ENCODE results near the gene SIL1. TPM values are rescaled to one million over a fixed set of nuclear protein-coding genes. Genes with fewer than 3 reads are reported as not detected.

Gene SIL1
- total RNA-seq, 1 donor from 2014 or later = 29.9 TPM

DNA sequence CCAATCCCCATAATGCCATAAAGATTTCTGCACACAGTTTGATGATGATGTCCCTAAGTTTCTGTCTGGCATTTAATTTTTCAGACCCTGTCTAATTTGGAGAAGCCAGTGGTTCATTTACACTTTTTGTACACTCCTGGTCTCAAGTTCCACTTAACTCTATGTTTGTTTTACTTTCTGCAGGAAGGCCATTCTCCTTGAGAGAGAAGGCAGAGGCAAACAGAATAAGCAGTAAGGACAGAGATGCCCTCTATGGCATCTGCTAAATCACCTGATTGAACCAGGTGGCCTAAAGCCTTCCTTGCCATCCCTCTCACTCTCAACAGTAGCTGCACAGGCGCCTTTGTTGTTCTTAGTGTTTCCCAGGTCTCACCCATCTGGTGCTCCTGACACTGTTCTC, 236.9 kb downstream of the SIL1 start:
- Histone ChIP-seq H3K27me3 (ENCODE audit: control insufficient read depth, insufficient read depth, low read length) (no peaks in the 10 kb centered on the region), H3K36me3 (ENCODE audit: control insufficient read depth, insufficient read depth, low read length) (no peaks in the 10 kb centered on the region), H3K4me3 (ENCODE audit: low read depth, low read length) (no peak overlapping the region)
- no peak for DNase-seq (ENCODE audit: low read depth)
- TF ChIP-seq, protein P1, sequence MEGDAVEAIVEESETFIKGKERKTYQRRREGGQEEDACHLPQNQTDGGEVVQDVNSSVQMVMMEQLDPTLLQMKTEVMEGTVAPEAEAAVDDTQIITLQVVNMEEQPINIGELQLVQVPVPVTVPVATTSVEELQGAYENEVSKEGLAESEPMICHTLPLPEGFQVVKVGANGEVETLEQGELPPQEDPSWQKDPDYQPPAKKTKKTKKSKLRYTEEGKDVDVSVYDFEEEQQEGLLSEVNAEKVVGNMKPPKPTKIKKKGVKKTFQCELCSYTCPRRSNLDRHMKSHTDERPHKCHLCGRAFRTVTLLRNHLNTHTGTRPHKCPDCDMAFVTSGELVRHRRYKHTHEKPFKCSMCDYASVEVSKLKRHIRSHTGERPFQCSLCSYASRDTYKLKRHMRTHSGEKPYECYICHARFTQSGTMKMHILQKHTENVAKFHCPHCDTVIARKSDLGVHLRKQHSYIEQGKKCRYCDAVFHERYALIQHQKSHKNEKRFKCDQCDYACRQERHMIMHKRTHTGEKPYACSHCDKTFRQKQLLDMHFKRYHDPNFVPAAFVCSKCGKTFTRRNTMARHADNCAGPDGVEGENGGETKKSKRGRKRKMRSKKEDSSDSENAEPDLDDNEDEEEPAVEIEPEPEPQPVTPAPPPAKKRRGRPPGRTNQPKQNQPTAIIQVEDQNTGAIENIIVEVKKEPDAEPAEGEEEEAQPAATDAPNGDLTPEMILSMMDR (IDR thresholded peaks at IDR 0.05; ENCODE audit: insufficient read depth, low read length, poor library complexity, severe bottlenecking) = no peak

DNA sequence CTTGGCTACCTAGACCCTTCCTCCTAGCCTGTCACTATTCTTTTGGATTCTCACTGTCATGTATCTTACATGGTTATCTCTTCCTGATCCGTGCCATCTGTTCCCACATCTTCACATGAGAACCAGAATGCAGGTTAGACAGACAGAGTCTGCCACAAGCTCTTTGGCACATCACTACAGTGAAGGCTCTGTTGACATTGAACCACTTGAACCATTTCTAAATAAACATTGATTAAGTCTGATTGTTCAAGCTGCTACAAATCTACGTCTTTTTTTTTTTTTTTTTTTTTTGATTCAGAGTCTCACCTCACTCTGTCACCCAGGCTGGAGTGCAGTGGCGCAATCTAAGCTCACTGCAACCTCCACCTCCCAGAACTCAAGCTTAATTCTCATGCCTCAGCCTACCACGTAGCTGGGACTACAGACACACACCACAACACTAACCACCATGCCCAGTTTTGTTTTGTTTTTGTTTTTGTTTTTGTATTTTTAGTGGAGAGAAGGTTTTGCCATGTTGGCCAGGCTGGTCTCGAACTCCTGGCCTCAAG, 237.9 kb downstream of the SIL1 start:
- H3K4me3 ChIP-seq (ENCODE audit: low read depth, low read length) = no peak overlapping the region
- no peaks in the 10 kb centered on the region for H3K27me3 ChIP-seq (ENCODE audit: control insufficient read depth, insufficient read depth, low read length)
- TF ChIP-seq, protein P1 (IDR thresholded peaks at IDR 0.05; ENCODE audit: insufficient read depth, low read length, poor library complexity, severe bottlenecking) = no peak
- DNase-seq (ENCODE audit: low read depth) = no peak
- H3K36me3 ChIP-seq (ENCODE audit: control insufficient read depth, insufficient read depth, low read length) = no peaks in the 10 kb centered on the region

DNA sequence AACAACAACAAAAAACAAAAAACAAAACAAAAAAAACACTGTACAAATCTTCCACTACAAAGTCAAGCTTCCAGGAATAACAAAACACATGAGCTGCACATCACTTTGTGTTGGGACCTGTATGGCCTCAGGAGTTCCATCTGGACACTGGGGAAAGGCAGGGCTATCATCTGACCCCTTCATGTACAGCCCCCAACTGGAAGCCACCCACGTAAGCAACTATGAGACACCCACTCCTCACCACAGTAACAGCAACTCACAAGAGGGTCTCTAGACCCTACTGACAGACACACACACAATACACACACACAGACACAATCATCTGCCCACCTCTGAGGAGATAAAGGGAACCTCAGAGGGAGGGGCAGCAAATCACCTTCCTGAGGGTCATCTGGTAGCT, 241.4 kb downstream of the SIL1 start:
- Histone ChIP-seq H3K27me3 (ENCODE audit: control insufficient read depth, insufficient read depth, low read length) (no peaks in the 10 kb centered on the region), H3K36me3 (ENCODE audit: control insufficient read depth, insufficient read depth, low read length) (no peaks in the 10 kb centered on the region), H3K4me3 (ENCODE audit: low read depth, low read length) (no peak overlapping the region)
- no peak for DNase-seq (ENCODE audit: low read depth)
- TF ChIP-seq, protein P1 (IDR thresholded peaks at IDR 0.05; ENCODE audit: insufficient read depth, low read length, poor library complexity, severe bottlenecking) = no peak

DNA sequence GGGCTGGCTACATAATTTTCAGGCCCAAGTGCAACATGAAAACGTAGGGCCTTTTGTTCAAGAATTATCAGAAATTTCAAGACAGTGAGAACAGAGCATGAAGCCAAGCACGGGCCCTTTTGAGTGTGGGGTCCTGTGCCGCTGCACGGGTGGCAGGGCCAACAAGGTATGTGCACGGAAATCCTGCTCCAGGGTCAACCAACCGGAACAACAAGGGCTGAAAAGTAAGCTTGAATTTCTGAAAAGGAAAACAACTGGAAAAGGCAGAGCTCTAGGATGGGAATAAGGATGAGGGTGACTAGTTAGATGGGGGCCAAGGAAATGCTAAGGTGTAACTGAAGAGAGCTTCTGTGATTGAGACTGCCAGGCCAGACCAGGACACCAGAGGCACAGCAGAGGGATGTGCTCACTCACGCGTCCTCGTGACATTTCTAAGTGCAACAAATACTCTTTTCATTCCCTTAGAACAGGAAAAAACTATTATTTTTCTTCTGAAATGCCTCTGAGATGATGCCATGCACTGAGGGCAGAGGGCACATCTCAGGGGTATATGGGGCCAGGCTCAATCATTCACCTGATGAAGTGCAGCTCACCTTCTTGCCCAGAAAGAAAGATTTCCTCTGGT, 242.4 kb downstream of the SIL1 start:
- Histone ChIP-seq H3K27me3 (ENCODE audit: control insufficient read depth, insufficient read depth, low read length) (no peaks in the 10 kb centered on the region), H3K4me3 (ENCODE audit: low read depth, low read length) (no peak overlapping the region), H3K36me3 (ENCODE audit: control insufficient read depth, insufficient read depth, low read length) (no peaks in the 10 kb centered on the region)
- TF ChIP-seq, protein P1 (IDR thresholded peaks at IDR 0.05; ENCODE audit: insufficient read depth, low read length, poor library complexity, severe bottlenecking) = no peak
- DNase-seq (ENCODE audit: low read depth) = no peak

DNA sequence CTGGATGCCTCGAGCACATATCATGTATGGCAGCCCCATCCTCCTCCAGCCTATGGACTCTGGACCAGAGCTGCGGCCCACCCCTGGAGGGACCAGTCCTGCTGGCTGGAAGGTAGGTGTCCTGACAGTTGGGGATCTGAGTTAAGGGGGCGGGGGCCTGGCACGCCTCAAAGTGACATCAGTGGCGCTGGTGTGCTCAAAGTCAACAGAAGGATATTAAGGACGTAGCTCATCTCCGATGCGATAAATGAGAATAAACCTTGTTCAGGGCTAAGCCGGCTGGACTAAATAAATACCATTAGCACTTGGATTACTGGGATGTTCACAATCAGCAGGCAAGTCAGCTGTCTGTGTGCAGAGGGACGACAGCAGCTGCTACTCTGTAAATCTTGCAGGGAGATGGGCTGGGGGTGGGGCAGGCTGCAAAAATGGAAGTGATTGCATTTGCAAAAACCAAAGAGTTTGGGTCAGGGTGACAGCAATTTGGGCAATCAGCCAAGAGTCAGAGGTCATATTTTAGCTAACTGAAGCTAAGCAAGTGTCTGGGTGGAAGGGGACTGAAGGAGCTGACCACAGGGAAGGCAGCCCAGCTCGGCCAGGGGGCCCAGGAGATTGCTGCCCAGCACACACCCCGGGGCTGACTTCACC, 243.0 kb downstream of the SIL1 start:
- Histone ChIP-seq H3K4me3 (ENCODE audit: low read depth, low read length) (no peak overlapping the region), H3K27me3 (ENCODE audit: control insufficient read depth, insufficient read depth, low read length) (no peaks in the 10 kb centered on the region), H3K36me3 (ENCODE audit: control insufficient read depth, insufficient read depth, low read length) (no peaks in the 10 kb centered on the region)
- no peak for DNase-seq (ENCODE audit: low read depth)
- TF ChIP-seq, protein P1 (IDR thresholded peaks at IDR 0.05; ENCODE audit: insufficient read depth, low read length, poor library complexity, severe bottlenecking) = no peak
